GM12878 (cell line): ENCODE data around the gene ASAP2. TPM values are rescaled to one million over a fixed set of nuclear protein-coding genes. Genes with fewer than 3 reads are reported as not detected.

ENCODE experiments used
- DPF2 ChIP-seq: fragments of 450-650 bp; IDR thresholded peaks from 2 replicates; pipeline ENCODE4 v1.6.1; 2017; ENCODE audit warnings: mild to moderate bottlenecking
- MEF2A ChIP-seq: IDR thresholded peaks from 2 replicates; pipeline ENCODE4 v1.6.1; 2011; ENCODE audit warnings: low read depth, mild to moderate bottlenecking, low read length, moderate library complexity; ENCODE audit not compliant: insufficient read depth
- NR2C2 ChIP-seq: IDR thresholded peaks from 2 replicates; pipeline ENCODE4 v1.6.1; 2011; ENCODE audit warnings: borderline replicate concordance, low read depth; ENCODE audit not compliant: control insufficient read depth, insufficient read length
- POLR2A ChIP-seq: IDR thresholded peaks from 2 replicates; pipeline ENCODE4 v1.6.1; 2011; ENCODE audit warnings: low read depth, mild to moderate bottlenecking, low read length
- POLR2AphosphoS5 ChIP-seq: IDR thresholded peaks from 2 replicates; pipeline ENCODE4 v1.6.1; 2011; ENCODE audit warnings: mild to moderate bottlenecking, low read length, inconsistent platforms
- RB1 ChIP-seq: fragments of 450-650 bp; formaldehyde crosslinking; IDR thresholded peaks from 2 replicates; pipeline ENCODE4 v1.6.1; 2017; ENCODE audit warnings: mild to moderate bottlenecking, borderline replicate concordance
- RCOR1 ChIP-seq: conservative IDR thresholded peaks from 2 replicates; pipeline ENCODE4 v1.6.1; 2012; ENCODE audit warnings: low read depth, low read length, improper control_type of control experiment
- RFX5 ChIP-seq: IDR thresholded peaks from 2 replicates; pipeline ENCODE4 v1.6.1; 2011; ENCODE audit warnings: low read depth, low read length, improper control_type of control experiment
- SIN3A ChIP-seq: IDR thresholded peaks from 2 replicates; pipeline ENCODE4 v1.6.1; 2012; ENCODE audit warnings: low read depth, low read length, improper control_type of control experiment
- SMAD1 ChIP-seq: fragments of 450-650 bp; IDR thresholded peaks from 2 replicates; pipeline ENCODE4 v1.6.1; 2018; ENCODE audit warnings: mild to moderate bottlenecking, low read depth; ENCODE audit not compliant: partially characterized antibody
- SMARCA5 ChIP-seq: fragments of 450-650 bp; IDR thresholded peaks from 2 replicates; pipeline ENCODE4 v1.6.1; 2017; ENCODE audit warnings: mild to moderate bottlenecking
- SMC3 ChIP-seq: IDR thresholded peaks from 2 replicates; pipeline ENCODE4 v1.6.1; 2011; ENCODE audit warnings: low read length, improper control_type of control experiment, borderline replicate concordance
- SRF ChIP-seq, 2 experiments: IDR thresholded peaks; 2 replicates each; pipeline ENCODE4 v1.6.1; 2011; ENCODE audit warnings: low read depth in 2 of 2, low read length in 2 of 2, mild to moderate bottlenecking in 1 of 2, moderate library complexity in 1 of 2
- SUPT20H ChIP-seq: IDR thresholded peaks from 2 replicates; pipeline ENCODE4 v1.6.1; 2011; ENCODE audit warnings: low read depth, mild to moderate bottlenecking, low read length, moderate library complexity, borderline replicate concordance; ENCODE audit not compliant: control insufficient read depth
- ZSCAN29 ChIP-seq: fragments of 450-650 bp; IDR thresholded peaks from 2 replicates; pipeline ENCODE4 v1.6.1; 2017; ENCODE audit warnings: mild to moderate bottlenecking, moderate library complexity
- polyA plus RNA-seq, 11 experiments: library from polyadenylated mRNA; depleted of rRNA in 4 of 11; unstranded in 6 of 11; stranded (reverse) in 5 of 11; fragments of >200 nt; fragmentation: Nextera tagmentation in 4 of 11; fragmentation: Illumina TruSeq in 1 of 11; extraction: Ambion mirVana in 4 of 11; extraction: Trizol in 1 of 11; gene quantifications; 1 replicate in 1 of 11; 2 replicates in 10 of 11; pipeline versions ENCODE4 v1.2.1 to v1.2.3, GENCODE V29; 2011 to 2016; ENCODE audit warnings: inconsistent platforms in 2 of 11, missing spikeins in 2 of 11, low read depth in 1 of 11
- total RNA-seq, 4 experiments: library from RNA; depleted of rRNA in 3 of 4; stranded (reverse); fragments of >200 nt in 3 of 4; fragmentation: Illumina TruSeq in 1 of 4; extraction: Trizol in 1 of 4; gene quantifications; 2 replicates each; pipeline versions ENCODE4 v1.2.1 to v1.2.3, GENCODE V29; 2013 to 2021
- TF ChIP-seq, protein P1 (sequence below): fragments of 450-650 bp; IDR thresholded peaks from 2 replicates; pipeline ENCODE4 v1.6.1; 2017; ENCODE audit warnings: low read depth, mild to moderate bottlenecking, moderate library complexity
- TF ChIP-seq, protein P2 (sequence below): fragments of 450-650 bp; IDR thresholded peaks from 2 replicates; pipeline ENCODE4 v1.6.1; 2016; ENCODE audit warnings: mild to moderate bottlenecking
- TF ChIP-seq, protein P3 (sequence below): fragments of 450-650 bp; IDR thresholded peaks from 2 replicates; pipeline ENCODE4 v1.6.1; 2017; ENCODE audit warnings: mild to moderate bottlenecking
- TF ChIP-seq, protein P4 (sequence below): IDR thresholded peaks from 2 replicates; pipeline ENCODE4 v1.6.1; 2011; ENCODE audit warnings: low read depth, mild to moderate bottlenecking, low read length, moderate library complexity, borderline replicate concordance; ENCODE audit errors: extremely low read depth
- TF ChIP-seq, protein P5 (sequence below): IDR thresholded peaks from 2 replicates; pipeline ENCODE4 v1.6.1; 2011; ENCODE audit warnings: mild to moderate bottlenecking, low read depth, low read length, moderate library complexity; ENCODE audit not compliant: insufficient replicate concordance

ASAP2 gene
- total and polyA plus RNA-seq, 10 of the 15 experiments (the other 5 are each of a cell fraction or from before 2014, with no cell fraction given): 0.05 to 0.27 (median 0.07) TPM; not detected in 4

DNA sequence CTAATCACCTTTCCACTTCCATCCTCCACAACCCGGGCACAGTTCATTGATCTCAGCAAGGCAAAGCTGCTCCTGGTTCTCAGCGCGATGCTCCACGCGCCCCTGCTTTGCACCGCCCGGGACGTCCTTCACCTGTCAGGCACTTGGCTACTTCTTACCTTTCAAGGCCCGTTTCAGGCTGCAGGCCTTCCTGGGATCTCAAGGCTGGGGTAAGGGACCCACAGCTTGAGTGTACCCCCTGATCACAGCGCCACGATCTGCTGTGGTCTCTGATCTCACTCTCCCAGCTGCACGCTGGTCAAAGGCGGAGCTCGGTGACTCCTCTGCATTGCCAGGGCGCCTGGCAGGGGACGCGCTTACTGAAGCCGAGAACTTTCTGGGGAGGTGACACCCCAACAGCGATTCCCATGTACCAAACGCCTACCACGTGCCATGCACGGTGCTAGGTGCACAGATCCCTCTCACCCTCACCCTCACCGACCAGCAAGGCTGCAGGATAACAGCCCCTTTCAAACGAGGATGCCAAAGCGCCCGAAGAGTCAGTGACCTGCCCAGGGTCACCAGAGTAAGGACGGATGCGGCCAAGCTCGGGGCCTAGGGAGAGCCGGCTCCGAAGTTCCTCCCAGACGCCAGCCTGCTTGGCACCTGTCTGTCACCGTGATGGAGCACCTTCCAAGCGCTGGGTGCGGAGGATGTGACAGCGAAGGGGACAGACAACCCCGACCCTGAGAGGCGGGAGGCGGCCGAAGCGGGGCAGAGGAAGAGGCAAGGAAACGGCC is 215.9 kb downstream of the ASAP2 start (continued):
- TF ChIP-seq SMARCA5 (no peak), NR2C2 (no peak), POLR2AphosphoS5 (peak; percentile 18; the same call in 1 of the 2 replicates), SMC3 (no peak), MEF2A (no peak), RFX5 (no peak), ZSCAN29 (no peak), SRF (IDR thresholded peaks at IDR 0.05; ENCODE audit: low read depth in 2 of 2, low read length in 2 of 2) (no peak), SIN3A (no peak; the same call in 1 of the 2 replicates), DPF2 (peak; percentile 92; the same call in 1 of the 2 replicates), RCOR1 (no peak), RB1 (no peak), SMAD1 (no peak), POLR2A (peak; percentile 10; the same call in 1 of the 2 replicates), SUPT20H (no peak)
- TF ChIP-seq, protein P1, sequence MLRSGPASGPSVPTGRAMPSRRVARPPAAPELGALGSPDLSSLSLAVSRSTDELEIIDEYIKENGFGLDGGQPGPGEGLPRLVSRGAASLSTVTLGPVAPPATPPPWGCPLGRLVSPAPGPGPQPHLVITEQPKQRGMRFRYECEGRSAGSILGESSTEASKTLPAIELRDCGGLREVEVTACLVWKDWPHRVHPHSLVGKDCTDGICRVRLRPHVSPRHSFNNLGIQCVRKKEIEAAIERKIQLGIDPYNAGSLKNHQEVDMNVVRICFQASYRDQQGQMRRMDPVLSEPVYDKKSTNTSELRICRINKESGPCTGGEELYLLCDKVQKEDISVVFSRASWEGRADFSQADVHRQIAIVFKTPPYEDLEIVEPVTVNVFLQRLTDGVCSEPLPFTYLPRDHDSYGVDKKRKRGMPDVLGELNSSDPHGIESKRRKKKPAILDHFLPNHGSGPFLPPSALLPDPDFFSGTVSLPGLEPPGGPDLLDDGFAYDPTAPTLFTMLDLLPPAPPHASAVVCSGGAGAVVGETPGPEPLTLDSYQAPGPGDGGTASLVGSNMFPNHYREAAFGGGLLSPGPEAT: no peak
- TF ChIP-seq, protein P2, sequence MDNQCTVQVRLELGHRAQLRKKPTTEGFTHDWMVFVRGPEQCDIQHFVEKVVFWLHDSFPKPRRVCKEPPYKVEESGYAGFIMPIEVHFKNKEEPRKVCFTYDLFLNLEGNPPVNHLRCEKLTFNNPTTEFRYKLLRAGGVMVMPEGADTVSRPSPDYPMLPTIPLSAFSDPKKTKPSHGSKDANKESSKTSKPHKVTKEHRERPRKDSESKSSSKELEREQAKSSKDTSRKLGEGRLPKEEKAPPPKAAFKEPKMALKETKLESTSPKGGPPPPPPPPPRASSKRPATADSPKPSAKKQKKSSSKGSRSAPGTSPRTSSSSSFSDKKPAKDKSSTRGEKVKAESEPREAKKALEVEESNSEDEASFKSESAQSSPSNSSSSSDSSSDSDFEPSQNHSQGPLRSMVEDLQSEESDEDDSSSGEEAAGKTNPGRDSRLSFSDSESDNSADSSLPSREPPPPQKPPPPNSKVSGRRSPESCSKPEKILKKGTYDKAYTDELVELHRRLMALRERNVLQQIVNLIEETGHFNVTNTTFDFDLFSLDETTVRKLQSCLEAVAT: peak; percentile 54; the same call in 1 of the 2 replicates
- TF ChIP-seq, protein P3, sequence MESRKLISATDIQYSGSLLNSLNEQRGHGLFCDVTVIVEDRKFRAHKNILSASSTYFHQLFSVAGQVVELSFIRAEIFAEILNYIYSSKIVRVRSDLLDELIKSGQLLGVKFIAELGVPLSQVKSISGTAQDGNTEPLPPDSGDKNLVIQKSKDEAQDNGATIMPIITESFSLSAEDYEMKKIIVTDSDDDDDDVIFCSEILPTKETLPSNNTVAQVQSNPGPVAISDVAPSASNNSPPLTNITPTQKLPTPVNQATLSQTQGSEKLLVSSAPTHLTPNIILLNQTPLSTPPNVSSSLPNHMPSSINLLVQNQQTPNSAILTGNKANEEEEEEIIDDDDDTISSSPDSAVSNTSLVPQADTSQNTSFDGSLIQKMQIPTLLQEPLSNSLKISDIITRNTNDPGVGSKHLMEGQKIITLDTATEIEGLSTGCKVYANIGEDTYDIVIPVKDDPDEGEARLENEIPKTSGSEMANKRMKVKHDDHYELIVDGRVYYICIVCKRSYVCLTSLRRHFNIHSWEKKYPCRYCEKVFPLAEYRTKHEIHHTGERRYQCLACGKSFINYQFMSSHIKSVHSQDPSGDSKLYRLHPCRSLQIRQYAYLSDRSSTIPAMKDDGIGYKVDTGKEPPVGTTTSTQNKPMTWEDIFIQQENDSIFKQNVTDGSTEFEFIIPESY: 0 out of 2 replicates have a peak, but pooled peaks have one; percentile 41
- TF ChIP-seq, protein P4, sequence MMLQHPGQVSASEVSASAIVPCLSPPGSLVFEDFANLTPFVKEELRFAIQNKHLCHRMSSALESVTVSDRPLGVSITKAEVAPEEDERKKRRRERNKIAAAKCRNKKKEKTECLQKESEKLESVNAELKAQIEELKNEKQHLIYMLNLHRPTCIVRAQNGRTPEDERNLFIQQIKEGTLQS: no peak
- TF ChIP-seq, protein P5, sequence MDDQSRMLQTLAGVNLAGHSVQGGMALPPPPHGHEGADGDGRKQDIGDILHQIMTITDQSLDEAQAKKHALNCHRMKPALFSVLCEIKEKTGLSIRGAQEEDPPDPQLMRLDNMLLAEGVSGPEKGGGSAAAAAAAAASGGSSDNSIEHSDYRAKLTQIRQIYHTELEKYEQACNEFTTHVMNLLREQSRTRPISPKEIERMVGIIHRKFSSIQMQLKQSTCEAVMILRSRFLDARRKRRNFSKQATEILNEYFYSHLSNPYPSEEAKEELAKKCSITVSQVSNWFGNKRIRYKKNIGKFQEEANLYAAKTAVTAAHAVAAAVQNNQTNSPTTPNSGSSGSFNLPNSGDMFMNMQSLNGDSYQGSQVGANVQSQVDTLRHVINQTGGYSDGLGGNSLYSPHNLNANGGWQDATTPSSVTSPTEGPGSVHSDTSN: peak; percentile 95
